SJCRH30 (cell line): ENCODE results near the gene MGP. TPM values are rescaled to one million over a fixed set of nuclear protein-coding genes. Genes with fewer than 3 reads are reported as not detected.

Experiments used
- DNase-seq, 2 experiments: peaks; one replicate each; pipeline ENCODE4 v3.0.0-alpha.2; 2015 to 2020
- H3K27ac ChIP-seq: fragments of 250-450 bp; sonication (Bioruptor Pico); 2 replicates; pipeline ENCODE4 v1.5.1; 2020; ENCODE audit warnings: mild to moderate bottlenecking, moderate library complexity
- H3K27me3 ChIP-seq: fragments of 250-450 bp; sonication (Bioruptor Pico); 2 replicates; pipeline ENCODE4 v1.5.1; 2020; ENCODE audit warnings: mild to moderate bottlenecking, moderate library complexity
- H3K36me3 ChIP-seq: fragments of 250-450 bp; sonication (Bioruptor Pico); 2 replicates; pipeline ENCODE4 v1.5.1; 2020; ENCODE audit warnings: mild to moderate bottlenecking, moderate library complexity
- H3K4me1 ChIP-seq: fragments of 250-450 bp; sonication (Bioruptor Pico); 2 replicates; pipeline ENCODE4 v1.5.1; 2020; ENCODE audit warnings: mild to moderate bottlenecking, moderate library complexity
- H3K4me3 ChIP-seq: fragments of 250-450 bp; sonication (Bioruptor Pico); 2 replicates; pipeline ENCODE4 v1.5.1; 2020; ENCODE audit warnings: mild to moderate bottlenecking, moderate library complexity
- H3K9me3 ChIP-seq: fragments of 250-450 bp; sonication (Bioruptor Pico); replicated peaks from 2 replicates; pipeline ENCODE4 v1.5.1; 2020; ENCODE audit warnings: mild to moderate bottlenecking, moderate library complexity
- total RNA-seq: library from RNA; depleted of rRNA; stranded (reverse); fragments of >200 nt; shearing (Covaris generic); gene quantifications from 2 replicates; pipeline ENCODE4 v1.2.3, GENCODE V29; 2014

Gene MGP
- total RNA-seq, 1 experiment from 2014 or later: 3.2 TPM

DNA sequence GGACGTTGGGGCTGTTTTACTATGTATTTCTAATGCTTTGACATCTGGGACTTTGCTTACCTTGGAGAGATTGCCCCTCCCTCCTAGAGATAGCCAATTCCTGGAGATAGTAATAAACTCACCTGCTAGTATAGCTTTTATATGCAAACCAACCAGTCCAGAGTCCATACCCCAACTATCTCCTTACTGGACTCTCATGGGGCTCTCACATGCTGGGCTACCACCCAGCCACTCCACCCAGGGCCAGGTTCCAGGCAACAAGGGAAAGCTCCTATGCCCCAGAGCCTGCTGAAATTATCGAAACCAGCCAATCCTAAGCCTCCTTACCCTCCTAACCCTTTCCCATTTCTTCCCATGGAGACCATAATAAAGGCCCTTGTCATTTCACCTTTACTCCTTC lies 25.5 kb upstream of the MGP start:
- no peak overlapping the region for H3K27ac ChIP-seq
- no peaks in the 10 kb centered on the region for H3K27me3 ChIP-seq
- no peak overlapping the region for H3K4me3 ChIP-seq
- H3K9me3 ChIP-seq: no peaks in the 10 kb centered on the region
- H3K36me3 ChIP-seq: no peaks in the 10 kb centered on the region
- no peak for DNase-seq
- peaks cover 13% of the 10 kb centered on the region for H3K4me1 ChIP-seq

DNA sequence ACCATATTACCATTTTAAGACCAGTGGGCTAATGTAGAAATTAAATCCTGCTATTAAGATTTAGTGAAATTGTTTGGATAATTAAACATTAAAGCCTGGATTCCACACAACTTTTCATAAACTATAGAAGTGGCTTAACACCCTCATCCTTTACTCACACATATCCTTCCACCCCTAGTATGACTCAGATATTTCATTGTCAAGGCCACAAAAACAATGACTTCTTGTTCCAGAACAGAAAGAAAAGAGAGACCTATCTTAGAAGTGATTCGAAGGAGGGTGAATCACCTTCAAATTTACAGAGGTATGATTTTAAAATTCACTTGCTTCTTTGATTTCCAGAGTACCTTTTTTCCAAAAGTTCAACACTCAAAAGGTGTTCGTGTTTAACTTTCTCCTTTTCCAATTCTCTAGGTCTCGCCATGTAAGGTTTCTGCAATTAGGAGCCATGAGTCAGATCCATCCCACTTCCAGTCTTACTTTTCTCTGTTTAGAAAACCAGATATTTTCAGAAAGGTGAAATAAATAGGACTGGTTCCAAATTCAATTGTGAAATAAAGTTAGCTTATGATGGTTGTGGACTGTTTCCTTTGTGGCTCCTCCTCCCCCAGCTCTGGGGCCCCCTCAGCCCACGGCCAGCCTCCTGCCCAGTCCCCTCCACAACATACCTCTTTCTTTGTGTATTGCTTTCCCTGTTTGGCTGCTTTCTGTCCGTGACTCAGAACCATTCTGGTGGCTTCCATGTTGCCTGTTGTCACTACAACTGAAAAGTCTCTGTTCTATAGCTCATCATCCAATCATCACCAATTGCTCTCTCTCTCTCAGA lies 24.6 kb upstream of the MGP start:
- peaks cover 10% of the 10 kb centered on the region for H3K4me1 ChIP-seq
- DNase-seq: no peak
- H3K9me3 ChIP-seq: no peaks in the 10 kb centered on the region
- H3K36me3 ChIP-seq: no peaks in the 10 kb centered on the region
- no peak overlapping the region for H3K27ac ChIP-seq
- H3K4me3 ChIP-seq: no peak overlapping the region
- no peaks in the 10 kb centered on the region for H3K27me3 ChIP-seq

GRCh38 chr12:14907953-14908352 lies 22.3 kb upstream of the MGP start:
- H3K4me1 ChIP-seq: no peaks in the 10 kb centered on the region

GRCh38 chr12:14906114-14906513 lies 20.5 kb upstream of the MGP start:
- Histone ChIP-seq H3K4me1 (no peaks in the 10 kb centered on the region), H3K27me3 (no peaks in the 10 kb centered on the region), H3K27ac (no peak overlapping the region), H3K4me3 (no peak overlapping the region), H3K36me3 (no peaks in the 10 kb centered on the region), H3K9me3 (no peaks in the 10 kb centered on the region)
- no peak for DNase-seq

More at GRCh38 chr12:14907953-14908352, 22.3 kb upstream of the MGP start:
- Histone ChIP-seq H3K36me3 (no peaks in the 10 kb centered on the region), H3K4me3 (no peak overlapping the region), H3K27ac (no peak overlapping the region), H3K27me3 (no peaks in the 10 kb centered on the region), H3K9me3 (no peaks in the 10 kb centered on the region)
- no peak for DNase-seq

GRCh38 chr12:14905269-14906004 lies 19.8 kb upstream of the MGP start:
- DNase-seq: no peak
- no peaks in the 10 kb centered on the region for H3K9me3 ChIP-seq
- H3K36me3 ChIP-seq: no peaks in the 10 kb centered on the region
- no peaks in the 10 kb centered on the region for H3K4me1 ChIP-seq
- no peak overlapping the region for H3K27ac ChIP-seq
- no peaks in the 10 kb centered on the region for H3K27me3 ChIP-seq
- no peak overlapping the region for H3K4me3 ChIP-seq

DNA sequence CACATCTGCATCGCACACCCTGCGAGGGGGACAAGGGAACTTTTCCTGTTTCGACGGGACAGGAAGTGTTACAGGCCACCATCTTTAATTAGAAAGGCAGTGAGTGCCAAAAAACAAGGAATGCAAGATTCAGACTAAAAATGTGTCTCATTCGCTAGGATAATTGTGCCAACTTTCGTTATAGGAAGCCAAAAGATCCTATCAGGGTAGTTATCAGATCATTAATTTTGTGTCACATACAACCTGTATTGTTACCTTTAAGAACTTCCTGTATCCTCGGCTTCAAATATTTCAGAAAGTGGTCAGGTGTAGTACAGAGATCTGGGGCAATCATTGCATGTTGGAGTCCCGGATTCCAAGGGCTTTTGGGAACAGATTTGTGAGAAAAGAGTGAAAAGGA lies 19.2 kb upstream of the MGP start:
- Histone ChIP-seq H3K9me3 (no peaks in the 10 kb centered on the region), H3K36me3 (no peaks in the 10 kb centered on the region), H3K27ac (no peak overlapping the region), H3K4me1 (no peaks in the 10 kb centered on the region), H3K27me3 (no peaks in the 10 kb centered on the region), H3K4me3 (no peak overlapping the region)
- no peak for DNase-seq

GRCh38 chr12:14903386-14904098 lies 17.9 kb upstream of the MGP start:
- no peaks in the 10 kb centered on the region for H3K9me3 ChIP-seq
- H3K27me3 ChIP-seq: no peaks in the 10 kb centered on the region
- no peak overlapping the region for H3K4me3 ChIP-seq
- no peaks in the 10 kb centered on the region for H3K36me3 ChIP-seq
- H3K27ac ChIP-seq: no peak overlapping the region
- no peak for DNase-seq
- H3K4me1 ChIP-seq: no peaks in the 10 kb centered on the region

GRCh38 chr12:14902465-14902864 lies 16.8 kb upstream of the MGP start:
- no peaks in the 10 kb centered on the region for H3K36me3 ChIP-seq
- DNase-seq: no peak
- H3K4me3 ChIP-seq: no peak overlapping the region
- H3K27me3 ChIP-seq: no peaks in the 10 kb centered on the region
- H3K9me3 ChIP-seq: no peaks in the 10 kb centered on the region
- H3K27ac ChIP-seq: no peak overlapping the region
- H3K4me1 ChIP-seq: no peaks in the 10 kb centered on the region

GRCh38 chr12:14901228-14901562 lies 15.5 kb upstream of the MGP start:
- no peaks in the 10 kb centered on the region for H3K36me3 ChIP-seq
- peaks cover 3% of the 10 kb centered on the region; the same call in 1 of the 2 replicates for H3K4me1 ChIP-seq
- H3K27me3 ChIP-seq: no peaks in the 10 kb centered on the region
- H3K9me3 ChIP-seq: no peaks in the 10 kb centered on the region
- no peak for DNase-seq
- H3K27ac ChIP-seq: no peak overlapping the region
- H3K4me3 ChIP-seq: no peak overlapping the region

GRCh38 chr12:14900521-14901227 lies 15.0 kb upstream of the MGP start:
- Histone ChIP-seq H3K27ac (no peak overlapping the region), H3K4me1 (peaks cover 3% of the 10 kb centered on the region; the same call in 1 of the 2 replicates), H3K4me3 (no peak overlapping the region), H3K9me3 (no peaks in the 10 kb centered on the region), H3K36me3 (no peaks in the 10 kb centered on the region), H3K27me3 (no peaks in the 10 kb centered on the region)
- no peak for DNase-seq

GRCh38 chr12:14896521-14897169 lies 11.0 kb upstream of the MGP start:
- no peaks in the 10 kb centered on the region for H3K36me3 ChIP-seq
- DNase-seq: no peak
- no peaks in the 10 kb centered on the region for H3K27me3 ChIP-seq
- H3K4me1 ChIP-seq: peaks cover 7% of the 10 kb centered on the region; the same call in 1 of the 2 replicates
- 0 out of 2 replicates have a peak, but pooled peaks cover 4% of the 10 kb centered on the region for H3K9me3 ChIP-seq
- no peak overlapping the region for H3K27ac ChIP-seq
- no peak overlapping the region for H3K4me3 ChIP-seq

DNA sequence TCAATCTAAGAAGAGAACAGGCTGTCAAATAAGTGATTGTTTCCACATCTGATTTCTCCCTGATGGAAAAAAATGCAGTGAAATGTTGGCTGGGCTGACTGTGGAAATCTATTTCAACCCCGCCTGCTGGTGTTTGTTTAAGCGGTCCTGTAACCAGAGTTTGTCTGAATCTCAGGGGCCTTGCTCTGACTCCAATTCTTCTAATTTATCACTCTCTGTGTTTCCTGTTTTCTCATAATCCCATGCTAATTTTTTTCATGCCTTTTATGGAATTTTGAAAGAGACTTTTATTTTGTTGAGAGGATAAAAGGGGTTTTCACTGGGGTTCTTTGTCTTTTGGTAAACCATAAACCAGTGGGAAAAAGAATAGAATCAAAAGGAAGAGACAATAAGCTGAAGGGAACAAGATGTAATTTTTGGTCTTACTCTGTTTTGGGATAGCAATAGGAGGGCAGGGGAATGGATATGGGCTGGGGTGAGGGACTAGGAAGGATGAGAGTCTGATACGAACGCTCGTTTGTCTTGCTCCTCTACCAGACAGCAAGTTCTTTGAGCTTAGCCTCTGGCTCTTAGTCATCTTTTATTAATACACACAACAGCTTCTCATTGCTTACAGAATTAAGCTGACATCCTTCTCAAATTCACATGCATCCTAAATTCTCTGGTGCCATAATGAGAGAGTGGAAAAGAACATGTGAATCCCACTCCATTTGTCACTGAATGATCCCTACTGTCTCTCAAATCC lies 8.0 kb upstream of the MGP start:
- no peak for DNase-seq

GRCh38 chr12:14892726-14893505 lies 7.3 kb upstream of the MGP start:
- DNase-seq: no peak

More for the DNA sequence above, 8.0 kb upstream of the MGP start:
- Histone ChIP-seq H3K36me3 (no peaks in the 10 kb centered on the region), H3K27me3 (no peaks in the 10 kb centered on the region), H3K9me3 (0 out of 2 replicates have a peak, but pooled peaks cover 4% of the 10 kb centered on the region), H3K4me1 (peaks cover 7% of the 10 kb centered on the region; the same call in 1 of the 2 replicates), H3K27ac (no peak overlapping the region), H3K4me3 (no peak overlapping the region)

More at GRCh38 chr12:14892726-14893505, 7.3 kb upstream of the MGP start:
- Histone ChIP-seq H3K27ac (no peak overlapping the region), H3K4me1 (peaks cover 7% of the 10 kb centered on the region; the same call in 1 of the 2 replicates), H3K9me3 (0 out of 2 replicates have a peak, but pooled peaks cover 4% of the 10 kb centered on the region), H3K27me3 (no peaks in the 10 kb centered on the region), H3K4me3 (no peak overlapping the region), H3K36me3 (no peaks in the 10 kb centered on the region)
